HEK293 (cell line): Measurements from ENCODE around the gene FAM240B.

Experiments
- ZBTB10 ChIP-seq: fragments of 450-650 bp; formaldehyde crosslinking; IDR thresholded peaks from 2 replicates; pipeline ENCODE4 v1.5.1; 2016; ENCODE audit warnings: missing biosample characterization, missing genetic modification characterization
- ZBTB17 ChIP-seq: fragments of 450-650 bp; formaldehyde crosslinking; IDR thresholded peaks from 2 replicates; pipeline ENCODE4 v1.5.1; 2016; ENCODE audit warnings: missing biosample characterization, missing genetic modification characterization
- ZNF560 ChIP-seq: fragments of 450-650 bp; formaldehyde crosslinking; IDR thresholded peaks from 2 replicates; pipeline ENCODE4 v1.5.1; 2017; ENCODE audit warnings: missing biosample characterization, missing genetic modification characterization, borderline replicate concordance

GRCh38 chr9:38713426-38713825 lies 6.5 kb downstream of the FAM240B start:
- no peak for TF ChIP-seq ZBTB17 (tag by site-specific recombination)
- TF ChIP-seq ZNF560: no peak
- TF ChIP-seq ZBTB10 (tag by site-specific recombination): no peak
